DOHH2 (cell line): ENCODE data around the gene HLA-DRB1.

Experiments
- EZH2phosphoT487 ChIP-seq: fragments of 200-600 bp; sonication (generic); IDR thresholded peaks from 2 replicates; pipeline ENCODE4 v1.6.1; 2017; ENCODE audit warnings: borderline replicate concordance, mild to moderate bottlenecking, antibody characterized with exemption, low read length, moderate library complexity, mixed read lengths
- TF ChIP-seq, protein P1 (sequence below): fragments of 200-600 bp; sonication (generic); IDR thresholded peaks from one replicate; pipeline ENCODE4 v1.5.1; 2014; ENCODE audit warnings: antibody characterized with exemption, mild to moderate bottlenecking, low read depth, low read length; ENCODE audit not compliant: poor library complexity, severe bottlenecking

DNA sequence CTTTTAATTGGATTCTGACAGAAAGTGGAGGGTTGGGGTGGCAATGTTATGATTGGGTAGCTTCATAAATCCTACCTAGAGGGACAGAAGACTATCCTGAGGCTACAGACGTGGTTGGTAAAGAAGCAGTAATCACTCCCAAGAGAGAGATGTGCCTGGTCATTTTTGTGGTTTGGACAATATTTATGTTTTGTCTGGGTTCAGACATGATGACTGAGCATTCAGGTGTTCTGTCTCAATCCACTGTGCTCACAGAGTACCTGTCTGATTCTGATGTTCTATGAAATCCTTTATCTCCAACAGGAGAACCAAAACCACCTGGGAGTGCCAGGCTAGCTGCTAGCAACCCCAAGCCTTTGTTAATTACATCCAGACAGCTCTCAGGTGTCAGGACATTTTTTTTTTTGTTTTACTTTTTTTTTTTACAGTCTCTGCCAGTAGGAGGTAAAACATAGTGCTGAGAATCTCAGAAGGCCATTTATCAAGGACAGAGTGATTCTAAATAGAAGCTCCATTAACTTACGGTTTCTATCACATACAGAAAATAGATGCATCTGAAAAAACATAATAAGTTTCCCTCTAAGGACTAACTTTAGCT, 46.0 kb upstream of the HLA-DRB1 start:
- TF ChIP-seq EZH2phosphoT487 = no peak
- TF ChIP-seq, protein P1, sequence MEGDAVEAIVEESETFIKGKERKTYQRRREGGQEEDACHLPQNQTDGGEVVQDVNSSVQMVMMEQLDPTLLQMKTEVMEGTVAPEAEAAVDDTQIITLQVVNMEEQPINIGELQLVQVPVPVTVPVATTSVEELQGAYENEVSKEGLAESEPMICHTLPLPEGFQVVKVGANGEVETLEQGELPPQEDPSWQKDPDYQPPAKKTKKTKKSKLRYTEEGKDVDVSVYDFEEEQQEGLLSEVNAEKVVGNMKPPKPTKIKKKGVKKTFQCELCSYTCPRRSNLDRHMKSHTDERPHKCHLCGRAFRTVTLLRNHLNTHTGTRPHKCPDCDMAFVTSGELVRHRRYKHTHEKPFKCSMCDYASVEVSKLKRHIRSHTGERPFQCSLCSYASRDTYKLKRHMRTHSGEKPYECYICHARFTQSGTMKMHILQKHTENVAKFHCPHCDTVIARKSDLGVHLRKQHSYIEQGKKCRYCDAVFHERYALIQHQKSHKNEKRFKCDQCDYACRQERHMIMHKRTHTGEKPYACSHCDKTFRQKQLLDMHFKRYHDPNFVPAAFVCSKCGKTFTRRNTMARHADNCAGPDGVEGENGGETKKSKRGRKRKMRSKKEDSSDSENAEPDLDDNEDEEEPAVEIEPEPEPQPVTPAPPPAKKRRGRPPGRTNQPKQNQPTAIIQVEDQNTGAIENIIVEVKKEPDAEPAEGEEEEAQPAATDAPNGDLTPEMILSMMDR = no peak
